Measurements from ENCODE around the gene CHST2.

Gene CHST2

DNA sequence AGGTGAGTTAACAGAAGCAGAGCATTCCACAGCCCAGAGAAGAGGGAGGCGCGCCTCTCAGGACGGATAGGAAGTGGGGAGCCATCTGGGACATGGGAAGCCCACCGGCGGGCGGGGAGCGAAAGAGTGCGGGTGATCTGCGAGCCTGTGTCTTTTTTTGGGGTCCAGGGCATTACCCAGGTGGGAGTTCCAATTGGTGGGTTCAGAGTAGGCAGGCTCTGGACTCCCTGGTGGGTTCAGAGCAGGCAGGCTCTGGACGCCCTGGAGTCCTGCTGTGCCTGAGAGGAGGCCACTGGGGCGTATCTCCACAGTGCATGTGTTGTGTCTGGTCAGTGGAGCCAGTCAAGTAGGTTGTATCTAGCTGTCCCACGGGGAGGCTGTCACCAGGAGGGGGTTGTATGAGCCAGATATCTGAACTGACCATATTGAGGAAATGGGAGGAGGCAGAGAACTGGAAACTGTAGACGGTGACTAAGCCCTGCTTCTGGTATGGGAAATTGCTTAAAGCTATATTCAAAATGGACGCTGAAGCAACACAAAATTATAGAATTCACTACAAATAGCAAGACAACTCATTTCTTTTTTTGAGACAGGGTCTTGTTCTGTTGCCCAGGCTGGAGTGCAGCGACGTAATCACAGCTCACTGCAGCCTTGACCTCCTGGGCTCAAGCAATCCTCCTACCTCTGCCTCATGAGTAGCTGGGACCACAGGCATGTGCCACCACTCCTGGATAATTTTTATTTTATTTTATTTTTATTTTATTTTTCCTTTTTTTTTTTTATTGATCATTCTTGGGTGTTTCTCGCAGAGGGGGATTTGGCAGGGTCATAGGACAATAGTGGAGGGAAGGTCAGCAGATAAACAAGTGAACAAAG, 34.5 kb upstream of the CHST2 start:
- Histone ChIP-seq H3K27ac (peak overlapping the region; percentile 65), H3K36me3 (replicated peaks) (no peaks in the 10 kb centered on the region), H3K4me3 (ENCODE audit: low read depth, low read length) (no peak overlapping the region), H3K27me3 (replicated peaks) (no peaks in the 10 kb centered on the region)
- TF ChIP-seq, protein P1, sequence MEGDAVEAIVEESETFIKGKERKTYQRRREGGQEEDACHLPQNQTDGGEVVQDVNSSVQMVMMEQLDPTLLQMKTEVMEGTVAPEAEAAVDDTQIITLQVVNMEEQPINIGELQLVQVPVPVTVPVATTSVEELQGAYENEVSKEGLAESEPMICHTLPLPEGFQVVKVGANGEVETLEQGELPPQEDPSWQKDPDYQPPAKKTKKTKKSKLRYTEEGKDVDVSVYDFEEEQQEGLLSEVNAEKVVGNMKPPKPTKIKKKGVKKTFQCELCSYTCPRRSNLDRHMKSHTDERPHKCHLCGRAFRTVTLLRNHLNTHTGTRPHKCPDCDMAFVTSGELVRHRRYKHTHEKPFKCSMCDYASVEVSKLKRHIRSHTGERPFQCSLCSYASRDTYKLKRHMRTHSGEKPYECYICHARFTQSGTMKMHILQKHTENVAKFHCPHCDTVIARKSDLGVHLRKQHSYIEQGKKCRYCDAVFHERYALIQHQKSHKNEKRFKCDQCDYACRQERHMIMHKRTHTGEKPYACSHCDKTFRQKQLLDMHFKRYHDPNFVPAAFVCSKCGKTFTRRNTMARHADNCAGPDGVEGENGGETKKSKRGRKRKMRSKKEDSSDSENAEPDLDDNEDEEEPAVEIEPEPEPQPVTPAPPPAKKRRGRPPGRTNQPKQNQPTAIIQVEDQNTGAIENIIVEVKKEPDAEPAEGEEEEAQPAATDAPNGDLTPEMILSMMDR (IDR thresholded peaks at IDR 0.05; ENCODE audit: low read depth, low read length, missing control alignments): peak; percentile 30
- DNase-seq: peak; percentile 88
- in situ Hi-C loops (cut with HindIII; ENCODE audit: low pct_ligation_motif_present, low sequenced_read_pairs): no loop called here

DNA sequence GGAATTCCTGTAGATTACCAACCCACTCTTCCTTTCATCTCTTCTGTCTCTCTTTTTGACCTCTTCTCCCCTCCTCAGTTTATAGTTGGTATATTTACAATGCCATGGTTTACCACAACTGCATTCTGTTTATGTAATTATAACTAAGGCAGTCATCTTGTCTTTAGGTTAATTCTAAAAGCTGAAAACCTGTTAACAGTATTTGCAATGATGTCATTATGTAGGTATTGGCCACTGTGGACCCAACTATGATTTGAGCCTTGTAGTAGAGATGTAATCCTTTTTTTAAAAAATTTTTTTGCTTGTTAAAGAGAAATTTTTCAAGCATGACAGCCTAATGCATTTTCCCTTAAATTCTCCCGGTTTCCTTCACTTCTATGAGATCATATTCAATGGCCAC, 30.7 kb upstream of the CHST2 start:
- in situ Hi-C loops (cut with HindIII; ENCODE audit: low pct_ligation_motif_present, low sequenced_read_pairs): no loop called here
- no peaks in the 10 kb centered on the region for H3K36me3 ChIP-seq (replicated peaks)
- no peaks in the 10 kb centered on the region for H3K27me3 ChIP-seq (replicated peaks)
- DNase-seq: no peak
- H3K27ac ChIP-seq: no peak overlapping the region
- TF ChIP-seq, protein P1 (IDR thresholded peaks at IDR 0.05; ENCODE audit: low read depth, low read length, missing control alignments): no peak
- H3K4me3 ChIP-seq (ENCODE audit: low read depth, low read length): no peak overlapping the region

DNA sequence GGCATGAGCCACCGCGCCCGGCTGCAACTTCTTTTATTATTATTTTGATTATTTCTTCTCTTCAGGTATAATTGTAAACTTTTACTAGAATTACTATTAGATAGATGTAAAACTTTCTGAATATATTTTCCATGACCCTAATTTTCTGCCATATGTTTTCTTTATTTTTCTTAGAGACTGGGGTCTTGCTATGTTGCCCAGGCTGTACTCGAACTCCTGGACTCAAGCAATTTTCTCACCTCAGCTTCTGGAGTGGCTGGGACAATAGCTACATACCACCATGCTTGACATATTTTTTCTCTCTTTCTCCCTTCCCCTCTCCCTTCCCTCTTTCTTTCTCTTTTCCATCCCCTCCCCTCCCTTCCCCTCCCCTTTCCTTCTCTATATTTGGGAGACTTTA, 29.6 kb upstream of the CHST2 start:
- TF ChIP-seq, protein P1 (IDR thresholded peaks at IDR 0.05; ENCODE audit: low read depth, low read length, missing control alignments): no peak
- in situ Hi-C loops (cut with HindIII; ENCODE audit: low pct_ligation_motif_present, low sequenced_read_pairs): no loop called here
- DNase-seq: no peak
- Histone ChIP-seq H3K36me3 (replicated peaks) (no peaks in the 10 kb centered on the region), H3K27ac (no peak overlapping the region), H3K27me3 (replicated peaks) (no peaks in the 10 kb centered on the region), H3K4me3 (ENCODE audit: low read depth, low read length) (no peak overlapping the region)

DNA sequence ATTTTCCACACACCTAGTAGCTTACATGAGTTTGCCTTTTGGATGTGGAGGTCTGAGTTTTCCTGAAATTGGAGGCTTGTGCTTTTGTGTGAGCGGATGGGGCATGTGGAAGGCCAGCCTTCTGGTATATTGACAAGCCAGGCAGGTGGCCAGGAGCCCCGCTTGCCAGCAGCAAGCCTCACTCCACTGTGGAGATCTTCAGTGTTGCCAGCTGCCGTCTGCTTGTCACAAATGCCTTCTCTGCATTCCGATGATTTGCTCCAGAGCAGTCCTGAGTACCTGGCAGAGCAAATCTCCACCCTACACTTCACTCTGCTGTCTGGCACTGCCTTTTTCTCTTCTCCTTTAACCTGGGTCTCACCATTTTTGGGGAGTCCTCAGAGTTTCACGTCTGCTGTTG, 29.1 kb upstream of the CHST2 start:
- no peak overlapping the region for H3K4me3 ChIP-seq (ENCODE audit: low read depth, low read length)
- no peak for DNase-seq
- no peak overlapping the region for H3K27ac ChIP-seq
- TF ChIP-seq, protein P1 (IDR thresholded peaks at IDR 0.05; ENCODE audit: low read depth, low read length, missing control alignments): no peak
- no peaks in the 10 kb centered on the region for H3K36me3 ChIP-seq (replicated peaks)
- no peaks in the 10 kb centered on the region for H3K27me3 ChIP-seq (replicated peaks)
- in situ Hi-C loops (cut with HindIII; ENCODE audit: low pct_ligation_motif_present, low sequenced_read_pairs): no loop called here

DNA sequence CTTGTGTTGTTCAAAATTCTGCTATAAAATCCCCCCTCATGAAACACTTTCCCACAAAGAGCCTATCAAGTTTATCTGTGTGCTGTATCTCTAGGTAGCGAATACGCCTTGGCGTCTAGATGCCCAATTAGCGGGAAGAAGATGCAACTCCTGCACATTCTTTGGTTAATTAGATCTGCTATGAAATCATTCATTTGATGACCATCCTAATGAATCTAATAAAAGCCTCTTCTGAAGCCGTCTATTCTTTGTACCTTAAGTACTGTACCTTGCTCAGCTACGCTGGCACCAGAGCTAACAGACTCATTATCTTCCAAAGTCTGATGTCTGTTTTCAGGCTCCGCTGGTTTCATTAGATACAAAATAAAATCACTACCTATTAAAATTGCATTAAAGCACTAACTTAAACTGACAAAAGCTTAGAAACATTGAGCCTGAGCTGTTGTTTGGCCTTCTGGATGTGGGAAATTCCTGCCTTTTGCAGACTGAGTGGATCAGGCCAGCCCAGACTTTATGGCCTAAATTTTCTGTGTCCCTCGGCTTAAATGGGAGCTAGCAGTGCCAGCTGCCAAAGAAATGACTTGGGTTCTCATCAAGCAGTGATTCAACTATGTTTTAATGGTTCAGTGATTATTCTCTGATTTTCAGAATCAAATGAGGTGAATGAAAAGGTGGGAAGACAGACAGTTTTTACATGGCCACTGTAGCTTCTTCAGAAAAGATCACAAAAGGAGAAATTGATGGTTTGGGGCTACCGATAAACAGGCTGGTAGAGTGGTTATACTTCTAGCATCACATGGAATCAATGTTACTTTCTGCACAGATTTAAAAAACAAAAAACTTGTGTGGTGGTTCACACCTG, 28.4 kb upstream of the CHST2 start:
- Histone ChIP-seq H3K4me3 (ENCODE audit: low read depth, low read length) (no peak overlapping the region), H3K36me3 (replicated peaks) (no peaks in the 10 kb centered on the region), H3K27me3 (replicated peaks) (no peaks in the 10 kb centered on the region), H3K27ac (no peak overlapping the region)
- no peak for DNase-seq
- in situ Hi-C loops (cut with HindIII; ENCODE audit: low pct_ligation_motif_present, low sequenced_read_pairs): no loop called here
- TF ChIP-seq, protein P1 (IDR thresholded peaks at IDR 0.05; ENCODE audit: low read depth, low read length, missing control alignments): no peak
